GM18517 (cell line): Measurements from ENCODE around the gene DSP.

Experiments
- ATAC-seq: cut with Tn5 transposase; IDR thresholded peaks from one replicate; pipeline ENCODE4 v1.9.1; 2021; ENCODE audit warnings: mild to moderate bottlenecking, moderate library complexity; ENCODE audit not compliant: unreplicated experiment

Gene DSP

GRCh38 chr6:7590918-7591302, 49.4 kb downstream of the DSP start:
- no peak for ATAC-seq

GRCh38 chr6:7591770-7592169, 50.3 kb downstream of the DSP start:
- no peak for ATAC-seq

DNA sequence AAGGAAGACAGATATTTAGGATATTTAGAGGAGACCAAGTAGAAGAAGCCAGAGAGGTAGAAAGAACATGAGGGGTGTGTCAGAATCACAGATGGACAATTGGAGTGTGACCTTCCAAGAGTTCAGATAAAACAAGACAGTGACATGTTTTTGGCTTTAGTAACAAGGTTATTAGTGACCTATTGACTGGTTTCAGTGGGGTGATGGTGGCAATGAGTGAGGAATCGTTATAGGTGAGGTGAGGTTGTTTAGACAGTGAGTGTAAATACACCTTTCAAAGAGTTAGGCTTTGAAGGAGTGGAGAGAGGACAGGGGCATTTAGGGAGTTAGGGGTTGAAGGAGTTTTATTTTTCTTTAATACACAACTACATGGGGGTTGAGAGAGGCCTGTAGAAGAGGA, 51.8 kb downstream of the DSP start:
- ATAC-seq = no peak

GRCh38 chr6:7594579-7595125, 53.2 kb downstream of the DSP start:
- no peak for ATAC-seq

DNA sequence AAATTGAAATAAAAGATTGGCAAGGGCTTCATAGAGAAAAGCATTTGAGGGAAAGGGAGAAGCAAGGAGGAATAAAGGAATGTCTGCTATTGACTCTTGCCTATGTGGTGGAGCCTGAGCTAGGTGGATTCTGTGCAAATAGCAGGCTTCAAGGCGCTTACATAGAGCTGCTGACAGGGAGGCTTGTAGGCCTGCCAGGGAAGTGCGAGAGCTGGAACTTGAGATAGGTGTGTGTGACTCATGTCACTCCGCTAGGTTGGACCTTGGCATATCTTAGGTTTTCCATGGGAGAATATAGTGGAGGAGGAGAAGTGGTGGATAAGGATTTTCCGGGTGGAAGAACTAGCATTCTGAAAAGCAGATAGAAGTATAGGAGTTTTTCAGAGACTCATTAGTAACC, 62.5 kb downstream of the DSP start:
- no peak for ATAC-seq

DNA sequence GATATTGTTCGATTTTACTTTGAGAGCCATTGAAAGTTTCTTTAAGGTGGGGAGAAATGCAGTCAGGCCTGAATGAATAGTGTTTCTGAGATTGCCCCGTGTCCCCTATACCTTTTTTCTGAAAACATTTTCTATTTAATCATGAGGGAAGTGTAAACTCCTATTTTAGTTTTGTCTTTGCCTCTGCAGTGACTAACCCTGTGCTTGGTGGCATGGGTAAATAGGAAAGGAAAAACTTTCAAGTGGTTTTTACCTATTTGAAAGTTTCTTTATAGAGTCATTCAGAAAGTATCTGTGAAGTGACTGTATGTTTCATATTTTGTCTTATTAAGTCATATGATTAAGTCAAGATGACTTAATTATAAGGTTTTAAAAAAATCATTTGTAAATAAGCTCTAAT, 63.0 kb downstream of the DSP start:
- no peak for ATAC-seq

DNA sequence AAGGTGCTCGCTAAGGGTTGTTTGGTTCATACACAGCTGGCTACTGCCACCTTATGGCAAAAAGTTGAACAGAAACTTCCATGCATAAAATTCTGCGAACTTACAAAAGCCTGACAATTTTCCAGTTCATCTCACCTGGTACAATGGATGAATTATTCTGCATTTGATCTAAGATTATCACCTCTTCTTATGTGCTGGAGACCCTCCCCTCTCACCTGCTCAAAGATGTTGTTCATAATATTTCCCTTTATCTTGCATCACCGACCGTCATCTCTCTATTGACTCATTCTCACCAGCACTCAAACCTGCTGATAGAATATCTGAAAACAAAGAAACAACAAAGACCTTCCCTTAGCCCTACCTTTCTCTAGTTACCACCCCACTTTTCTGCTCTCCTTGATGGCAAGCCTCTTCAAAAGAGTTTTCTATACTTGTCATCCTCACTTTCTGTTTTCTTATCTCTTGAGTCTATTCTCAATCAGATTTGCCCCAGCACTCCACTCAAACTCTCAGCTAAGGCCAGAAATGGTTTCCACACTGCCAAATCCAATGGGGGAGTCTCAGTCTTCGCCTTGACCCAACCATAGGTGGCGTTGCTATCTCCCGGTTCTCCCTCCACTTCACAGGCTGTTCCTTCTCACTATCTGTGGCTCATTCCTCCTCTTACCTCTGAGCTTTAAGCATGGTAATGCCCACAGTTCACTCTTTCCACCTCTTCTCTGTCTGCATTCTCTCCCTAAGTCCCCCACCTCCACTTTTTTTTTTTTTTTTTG, 74.3 kb downstream of the DSP start:
- no peak for ATAC-seq

GRCh38 chr6:7617801-7618764, 76.6 kb downstream of the DSP start:
- ATAC-seq = peak; percentile 78

DNA sequence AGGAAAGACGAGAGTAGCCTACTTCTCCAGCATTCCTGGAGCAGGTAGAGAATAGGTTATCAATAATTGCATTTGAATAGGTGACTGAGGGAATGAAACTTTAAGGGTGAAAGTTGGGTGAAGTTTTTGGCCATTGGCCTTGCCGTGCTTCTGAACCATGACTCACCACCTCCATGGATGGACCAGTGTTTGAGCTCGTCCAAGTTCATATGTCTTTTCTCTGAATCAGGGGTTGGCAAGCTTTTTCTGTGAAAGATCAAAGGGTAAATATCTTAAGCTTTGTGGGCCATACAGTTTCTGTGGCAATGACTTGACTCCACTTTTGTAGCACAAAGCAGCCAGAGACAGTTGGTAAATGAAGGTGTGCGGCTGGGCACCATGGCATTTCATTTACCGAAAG, 80.3 kb downstream of the DSP start:
- no peak for ATAC-seq

DNA sequence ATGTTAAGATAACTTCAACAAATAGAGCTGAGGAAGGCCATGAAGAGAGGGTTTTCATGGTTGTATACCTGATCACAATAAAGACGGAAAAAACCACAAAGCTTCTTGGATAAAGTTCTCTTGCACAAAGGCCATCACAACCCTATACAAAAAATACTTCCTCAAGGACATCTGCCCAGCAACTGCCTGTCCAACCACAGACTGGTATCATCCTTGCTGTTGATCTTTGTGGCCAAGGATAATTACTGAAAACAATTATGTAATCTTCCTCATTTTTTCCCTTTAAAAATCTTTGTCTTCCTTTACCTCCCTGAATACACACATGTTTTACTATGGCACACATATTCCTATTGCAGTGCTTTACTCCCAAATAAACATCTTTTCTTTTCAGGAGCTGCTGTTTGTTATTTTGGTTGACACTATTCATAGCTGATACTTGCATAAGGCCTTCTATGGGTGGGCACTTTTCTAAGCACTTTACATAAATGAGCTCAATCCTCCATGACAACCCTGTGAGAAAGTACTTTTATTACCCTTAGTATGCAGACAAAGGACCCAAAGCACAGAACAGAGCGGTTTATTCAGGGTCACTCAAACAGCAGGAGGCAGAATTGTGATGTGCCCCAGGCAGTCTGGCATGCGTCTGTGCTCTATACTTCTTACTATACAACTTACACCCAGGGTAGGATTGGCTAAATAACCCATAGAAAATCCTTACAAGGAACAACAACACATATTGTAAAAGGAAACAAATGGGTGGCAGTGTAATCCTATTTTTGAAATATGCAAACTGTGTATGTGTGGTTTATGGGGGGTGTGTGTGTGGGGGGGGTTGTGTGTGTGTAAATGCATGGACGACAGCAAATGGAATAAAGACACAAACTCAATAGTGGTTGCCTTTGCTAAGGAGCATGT, 83.6 kb downstream of the DSP start:
- ATAC-seq = no peak

DNA sequence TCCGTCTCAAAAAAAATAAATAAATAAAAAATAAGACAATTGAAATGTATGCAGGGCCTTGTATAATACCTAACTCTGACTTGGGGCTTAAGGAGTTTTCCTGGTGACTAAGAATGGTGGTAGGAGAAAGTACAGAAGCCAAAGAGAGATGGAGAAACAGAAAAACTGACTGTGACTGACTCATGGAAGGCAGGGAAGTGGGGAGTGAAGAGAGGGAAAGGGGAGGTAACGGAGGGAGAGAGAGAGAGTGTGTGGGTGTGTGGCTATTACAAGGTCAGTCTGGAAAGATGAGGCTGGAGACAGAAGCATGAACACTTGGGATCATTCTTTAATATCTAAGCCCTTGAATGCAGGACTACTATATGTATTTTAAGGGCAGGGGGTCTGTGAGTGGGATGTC, 87.0 kb downstream of the DSP start:
- no peak for ATAC-seq

DNA sequence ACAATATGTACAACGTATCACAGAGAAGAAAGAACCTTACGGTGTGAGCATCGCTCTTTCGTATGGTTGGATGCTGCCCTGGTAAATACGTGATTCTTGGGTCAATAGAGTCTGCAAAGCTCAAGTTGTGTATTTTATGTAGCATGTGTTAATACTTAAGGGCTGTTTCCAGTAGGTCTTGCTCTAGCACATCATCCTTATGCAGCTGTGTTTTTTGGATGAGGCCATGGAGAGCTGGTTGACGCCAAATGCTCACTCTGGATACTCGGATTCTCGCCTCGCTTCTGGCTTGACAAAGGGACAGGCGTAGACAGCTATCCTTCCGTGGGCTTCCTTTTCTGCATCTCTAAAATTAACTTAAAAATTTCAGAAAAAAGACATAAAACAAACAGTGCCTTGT, 87.4 kb downstream of the DSP start:
- ATAC-seq = no peak

GRCh38 chr6:7629321-7629720, 87.8 kb downstream of the DSP start:
- ATAC-seq = no peak

- no peak for ATAC-seq
These were observed 89.3 kb downstream of the DSP start for GRCh38 chr6:7630792-7631191.

- no peak for ATAC-seq
These were observed 90.0 kb downstream of the DSP start for GRCh38 chr6:7631466-7631865.

DNA sequence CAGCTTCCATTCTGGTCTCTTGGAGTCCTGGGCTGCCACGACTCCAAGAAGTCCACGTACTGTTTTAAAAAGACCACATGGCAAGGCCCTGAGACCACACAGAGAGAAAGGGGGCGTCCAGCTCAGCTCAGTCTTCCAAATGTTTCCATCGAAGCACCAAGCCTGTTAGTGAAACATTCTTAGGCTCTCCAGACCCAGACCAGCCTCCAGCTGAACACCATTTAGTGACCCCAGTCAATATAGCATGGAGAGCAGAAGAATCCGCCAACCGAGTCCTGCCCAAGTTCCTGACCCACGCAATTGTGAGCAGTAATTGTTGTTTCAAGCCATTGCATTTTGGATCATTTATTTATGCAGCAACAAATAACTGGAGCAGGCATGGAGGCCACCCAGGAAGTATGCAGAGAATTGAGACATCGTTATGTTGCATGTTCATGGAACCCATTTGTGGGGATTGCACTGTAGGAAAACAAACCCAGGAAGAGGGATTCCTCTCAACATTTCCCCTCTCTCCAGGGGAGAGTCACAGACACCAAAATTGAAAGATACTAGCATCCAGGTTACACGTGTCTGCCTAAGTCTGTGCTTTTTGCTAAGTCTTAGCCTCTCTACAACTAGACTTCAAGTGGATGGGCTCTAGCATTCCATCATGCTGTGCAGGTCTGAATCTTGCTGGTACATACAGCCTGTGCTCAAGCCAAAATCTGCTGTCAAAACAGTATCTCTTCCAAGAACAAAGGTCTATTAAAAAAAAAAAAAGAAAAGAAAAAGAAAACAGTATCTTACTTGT, 91.2 kb downstream of the DSP start:
- ATAC-seq = no peak

GRCh38 chr6:7633361-7633760, 91.9 kb downstream of the DSP start:
- no peak for ATAC-seq

GRCh38 chr6:7636151-7636550, 94.7 kb downstream of the DSP start:
- ATAC-seq = no peak
